HepG2 (cell line): ENCODE results near the gene HDLBP. TPM values are rescaled to one million over a fixed set of nuclear protein-coding genes. Genes with fewer than 3 reads are reported as not detected.
A peak's percentile ranks its signal among the peaks of the same experiment; 100 is the strongest.

Source experiments
- HDAC2 ChIP-seq: sonication (generic); formaldehyde crosslinking; IDR thresholded peaks from 2 replicates; pipeline ENCODE4 v1.4.0; 2020; ENCODE audit warnings: missing genetic modification reagents
- HIC2 ChIP-seq: sonication (generic); formaldehyde crosslinking; IDR thresholded peaks from 2 replicates; pipeline ENCODE4 v1.9.0; 2022; ENCODE audit warnings: low read depth, missing genetic modification reagents
- IRX3 ChIP-seq: sonication (generic); formaldehyde crosslinking; IDR thresholded peaks from 2 replicates; pipeline ENCODE4 v1.8.1; 2023; ENCODE audit warnings: mild to moderate bottlenecking, low read depth, missing genetic modification reagents, borderline replicate concordance
- MAFG ChIP-seq: sonication (generic); formaldehyde crosslinking; IDR thresholded peaks from 2 replicates; pipeline ENCODE4 v1.5.1; 2020; ENCODE audit warnings: mild to moderate bottlenecking, missing genetic modification reagents
- MBNL3 ChIP-seq: fragments of 250-450 bp; sonication (Bioruptor Pico); conservative IDR thresholded peaks from 2 replicates; pipeline ENCODE4 v1.8.0; 2022; ENCODE audit warnings: mild to moderate bottlenecking, inconsistent platforms
- NCOA2 ChIP-seq: sonication (generic); formaldehyde crosslinking; IDR thresholded peaks from 2 replicates; pipeline ENCODE4 v1.8.0; 2022; ENCODE audit warnings: inconsistent platforms
- NPAS2 ChIP-seq: sonication (generic); formaldehyde crosslinking; IDR thresholded peaks from 2 replicates; pipeline ENCODE4 v1.8.0; 2022; ENCODE audit warnings: mild to moderate bottlenecking, missing genetic modification reagents, borderline replicate concordance
- PLSCR1 ChIP-seq: sonication (generic); formaldehyde crosslinking; IDR thresholded peaks from 2 replicates; pipeline ENCODE4 v1.5.0; 2020; ENCODE audit warnings: missing genetic modification reagents, mild to moderate bottlenecking, borderline replicate concordance
- SIN3B ChIP-seq: fragments of 150-350 bp; IDR thresholded peaks from 2 replicates; pipeline ENCODE4 v1.6.1; 2014; ENCODE audit warnings: low read length
- ZBTB43 ChIP-seq: sonication (generic); formaldehyde crosslinking; conservative IDR thresholded peaks from 2 replicates; pipeline ENCODE4 v1.4.0; 2020; ENCODE audit warnings: missing genetic modification reagents
- ZNF17 ChIP-seq: sonication (generic); formaldehyde crosslinking; IDR thresholded peaks from 2 replicates; pipeline ENCODE4 v1.5.0; 2020; ENCODE audit warnings: mild to moderate bottlenecking, missing genetic modification reagents
- ZNF407 ChIP-seq: sonication (generic); formaldehyde crosslinking; IDR thresholded peaks from one replicate; pipeline ENCODE4 v1.5.1; 2020; ENCODE audit warnings: mild to moderate bottlenecking, missing genetic modification reagents; ENCODE audit errors: not compliant biosample characterization
- ZNF556 ChIP-seq: sonication (generic); formaldehyde crosslinking; IDR thresholded peaks from 2 replicates; pipeline ENCODE4 v1.4.0; 2020; ENCODE audit warnings: mild to moderate bottlenecking, missing genetic modification reagents, borderline replicate concordance
- ZNF674 ChIP-seq: sonication (generic); formaldehyde crosslinking; IDR thresholded peaks from 2 replicates; pipeline ENCODE4 v1.5.0; 2020; ENCODE audit warnings: low read depth, mild to moderate bottlenecking, missing genetic modification reagents
- ZNF720 ChIP-seq: sonication (generic); formaldehyde crosslinking; IDR thresholded peaks from 2 replicates; pipeline ENCODE4 v1.4.0; 2020; ENCODE audit warnings: missing genetic modification reagents
- ZNF773 ChIP-seq: sonication (generic); formaldehyde crosslinking; IDR thresholded peaks from 2 replicates; pipeline ENCODE4 v1.4.0; 2020; ENCODE audit warnings: missing genetic modification reagents, borderline replicate concordance
- polyA plus RNA-seq, 8 experiments: library from polyadenylated mRNA; depleted of rRNA in 3 of 8; stranded (reverse) in 7 of 8; unstranded in 1 of 8; fragments of >200 nt; fragmentation: Illumina TruSeq in 4 of 8; extraction: Trizol in 4 of 8; gene quantifications; 2 replicates each; pipeline versions ENCODE4 v1.2.1 to v1.2.3, GENCODE V29; 2011 to 2016; ENCODE audit warnings: low read depth in 4 of 8, missing spikeins in 1 of 8, mixed read lengths in 1 of 8; ENCODE audit not compliant: insufficient read depth in 1 of 8
- total RNA-seq, 5 experiments: library from RNA; depleted of rRNA; stranded (reverse); fragments of >200 nt; fragmentation: Illumina TruSeq; extraction: Trizol; gene quantifications; 2 replicates each; pipeline ENCODE4 v1.2.3, GENCODE V29; 2016; ENCODE audit warnings: low read depth in 1 of 5

HDLBP gene
- total and polyA plus RNA-seq, 2 of the 13 experiments (the other 11 are each of a cell fraction or from before 2014, with no cell fraction given), result 464 to 707 TPM

- TF ChIP-seq MAFG (CRISPR knock-in tag) (no peak), NCOA2 (CRISPR knock-in tag) (peak; percentile 50; the same call in 1 of the 2 replicates), ZNF17 (CRISPR knock-in tag) (no peak), SIN3B (peak; percentile 10), MBNL3 (CRISPR knock-in tag) (0 out of 2 replicates have a peak, but pooled peaks have one; percentile 35), PLSCR1 (CRISPR knock-in tag) (no peak), ZNF773 (peak; percentile 38; the same call in 1 of the 2 replicates), ZBTB43 (peak; percentile 72; the same call in 1 of the 2 replicates), HDAC2 (CRISPR knock-in tag) (peak; percentile 47), ZNF674 (CRISPR knock-in tag) (0 out of 2 replicates have a peak, but pooled peaks have one; percentile 20), ZNF407 (peak; percentile 72), ZNF720 (CRISPR knock-in tag) (no peak), HIC2 (CRISPR knock-in tag) (no peak), NPAS2 (CRISPR knock-in tag) (no peak), ZNF556 (CRISPR knock-in tag) (peak; percentile 98), IRX3 (peak; percentile 4)
These were observed at the start of gene HDLBP (continued) for GRCh38 chr2:241315093-241315878.
